AG04449 (cell line): Measurements from ENCODE around the gene ASB1.

ENCODE experiments used
- CTCF ChIA-PET: fragments of 350-600 bp; formaldehyde crosslinking; extraction: SDS; loops from one replicate; lab custom pipeline; 2021; ENCODE audit warnings: antibody characterized with exemption; lab: Yijun Ruan, JAX
- POLR2A ChIA-PET: fragments of 400-600, 350-600 bp; formaldehyde crosslinking; extraction: SDS; loops from one replicate; lab custom pipeline; 2020; ENCODE audit warnings: antibody characterized with exemption, inconsistent platforms; lab: Yijun Ruan, JAX
- DNase-seq: peaks from one replicate; pipeline ENCODE4 v3.0.0-alpha.2; 2010; ENCODE audit warnings: low read depth, low spot score
- H3K4me3 ChIP-seq: 2 replicates; pipeline ENCODE4 v1.5.1; 2011; ENCODE audit warnings: low read depth, mild to moderate bottlenecking, control low read depth, low read length
- CTCF ChIP-seq: IDR thresholded peaks from one replicate; pipeline ENCODE4 v1.5.1; 2011; ENCODE audit warnings: mild to moderate bottlenecking, moderate library complexity, low read length, control low read depth, inconsistent platforms; ENCODE audit not compliant: insufficient read depth; ENCODE audit errors: missing control alignments

ASB1 gene

GRCh38 chr2:238381341-238382115 is 45.2 kb upstream of the ASB1 start:
- no peak for TF ChIP-seq CTCF
- no peak for DNase-seq
- no peak overlapping the region for H3K4me3 ChIP-seq
- ChIA-PET POLR2A (no interaction called here), CTCF (interaction anchor here (1.0 to 4.0 kb wide), 2 partner anchors 12 to 24 kb away, joined by 5 to 42 read pairs; no protein-coding TSS in a partner anchor)

GRCh38 chr2:238382381-238382781 is 44.3 kb upstream of the ASB1 start:
- TF ChIP-seq CTCF, result no peak
- CTCF ChIA-PET, result interaction anchor here (1.0 to 4.0 kb wide), 2 partner anchors 13 to 25 kb away, joined by 5 to 42 read pairs; no protein-coding TSS in a partner anchor
- POLR2A ChIA-PET, result no interaction called here
- H3K4me3 ChIP-seq, result no peak overlapping the region
- DNase-seq, result no peak

- no peak for TF ChIP-seq CTCF
- CTCF ChIA-PET, result interaction anchor here (2.1 kb wide), 1 partner anchor 12 kb away, joined by 9 read pairs; no protein-coding TSS in a partner anchor
- DNase-seq, result no peak
- POLR2A ChIA-PET, result no interaction called here
- no peak overlapping the region for H3K4me3 ChIP-seq
Observed at GRCh38 chr2:238383135-238383534, 43.6 kb upstream of the ASB1 start.

GRCh38 chr2:238383743-238384380 is 42.9 kb upstream of the ASB1 start:
- no peak for DNase-seq
- CTCF ChIA-PET, result interaction anchor here (2.1 kb wide), 1 partner anchor 13 kb away, joined by 9 read pairs; no protein-coding TSS in a partner anchor
- no peak for TF ChIP-seq CTCF
- no peak overlapping the region for H3K4me3 ChIP-seq
- POLR2A ChIA-PET, result no interaction called here

- CTCF ChIA-PET, result interaction anchor here (0.6 to 2.4 kb wide), 4 partner anchors 10 to 30 kb away, joined by 3 to 9 read pairs (median 8); no protein-coding TSS in a partner anchor
- DNase-seq, result no peak
- H3K4me3 ChIP-seq, result no peak overlapping the region
- POLR2A ChIA-PET, result no interaction called here
- TF ChIP-seq CTCF, result no peak
Observed at GRCh38 chr2:238387332-238387731, 39.4 kb upstream of the ASB1 start.

GRCh38 chr2:238388794-238389193 is 37.9 kb upstream of the ASB1 start:
- no peak overlapping the region for H3K4me3 ChIP-seq
- POLR2A ChIA-PET, result no interaction called here
- no peak for DNase-seq
- CTCF ChIA-PET, result no interaction called here
- TF ChIP-seq CTCF, result no peak
